Right ventricle myocardium inferior (tissue), 1 donor: ENCODE results near the gene GPATCH8. TPM values are rescaled to one million over a fixed set of nuclear protein-coding genes. Genes with fewer than 3 reads are reported as not detected.

ENCODE experiments used
- ATAC-seq: fragments of 200-7000 bp; cut with Tn5 transposase; one replicate; pipeline ENCODE4 v1.9.1; 2020; ENCODE audit warnings: mild to moderate bottlenecking, moderate library complexity
- DNase-seq: peaks from one replicate; pipeline ENCODE4 v3.0.0; 2021; ENCODE audit errors: missing footprints
- intact Hi-C: fragments of 100-400 bp; cut with DNase I; formaldehyde crosslinking; loops from one replicate; pipeline ENCODE4 v1.11.0; 2022
- total RNA-seq: library from RNA; stranded (reverse); fragmentation: NEBNext Ultra II Directional; extraction: Animal tissue kit (Norgen Biotek cat#: 25700); gene quantifications from one replicate; pipeline ENCODE4 v1.2.1, GENCODE V29; 2021
- donor health status: DM: no; HTN: yes; CAD: no; lungs with severe emphysema.

GPATCH8 gene
- total RNA-seq, 1 donor from 2014 or later: 15.3 TPM

- intact Hi-C loops: no loop called here
- no peak for ATAC-seq
- DNase-seq: no peak
Observed at GRCh38 chr17:44469676-44470075, 33.5 kb downstream of the GPATCH8 start.

- ATAC-seq: no peak
- intact Hi-C loops: no loop called here
- DNase-seq: no peak
Observed at GRCh38 chr17:44467108-44467507, 36.1 kb downstream of the GPATCH8 start.

GRCh38 chr17:44466339-44466738 is 36.9 kb downstream of the GPATCH8 start:
- no peak for DNase-seq
- intact Hi-C loops: no loop called here
- no peak for ATAC-seq

- ATAC-seq (no peak), DNase-seq (no peak)
- intact Hi-C loops: no loop called here
Observed at GRCh38 chr17:44465897-44466296, 37.3 kb downstream of the GPATCH8 start.

- intact Hi-C loops: no loop called here
- no peak for ATAC-seq
- no peak for DNase-seq
Observed at GRCh38 chr17:44465276-44465675, 37.9 kb downstream of the GPATCH8 start.

- intact Hi-C loops: no loop called here
- DNase-seq (no peak), ATAC-seq (no peak)
Observed at GRCh38 chr17:44464037-44464436, 39.2 kb downstream of the GPATCH8 start.

- no peak for DNase-seq
- ATAC-seq: no peak
- intact Hi-C loops: no loop called here
Observed at GRCh38 chr17:44451832-44452231, 51.4 kb downstream of the GPATCH8 start.

- intact Hi-C loops: no loop called here
- DNase-seq (no peak), ATAC-seq (no peak)
Observed at GRCh38 chr17:44451016-44451627, 52.1 kb downstream of the GPATCH8 start.

GRCh38 chr17:44448412-44448811 is 54.8 kb downstream of the GPATCH8 start:
- intact Hi-C loops: no loop called here
- DNase-seq (no peak), ATAC-seq (no peak)

- intact Hi-C loops: no loop called here
- ATAC-seq: no peak
- DNase-seq: no peak
Observed at GRCh38 chr17:44444735-44445105, 58.5 kb downstream of the GPATCH8 start.

- ATAC-seq (no peak), DNase-seq (no peak)
- intact Hi-C loops: no loop called here
Observed at GRCh38 chr17:44442806-44443205, 60.4 kb downstream of the GPATCH8 start.

GRCh38 chr17:44439168-44439567 is 64.0 kb downstream of the GPATCH8 start:
- no peak for DNase-seq
- no peak for ATAC-seq
- intact Hi-C loops: no loop called here

- ATAC-seq (peak; percentile 89), DNase-seq (no peak)
- intact Hi-C loops: no loop called here
Observed at GRCh38 chr17:44438636-44439035, 64.6 kb downstream of the GPATCH8 start.

- ATAC-seq: no peak
- intact Hi-C loops: loop anchor here (2.0 kb wide), 1 partner anchor 66 kb away; the partner anchor contains the start of gene GPATCH8
- DNase-seq: no peak
Observed at GRCh38 chr17:44436336-44436735, 66.9 kb downstream of the GPATCH8 start.

GRCh38 chr17:44432254-44433157 is 70.7 kb downstream of the GPATCH8 start:
- intact Hi-C loops: no loop called here
- DNase-seq (no peak), ATAC-seq (no peak)

GRCh38 chr17:44424828-44425461 is 78.3 kb downstream of the GPATCH8 start:
- intact Hi-C loops: no loop called here
- DNase-seq: no peak
- ATAC-seq: no peak

GRCh38 chr17:44417553-44417952 is 85.7 kb downstream of the GPATCH8 start:
- no peak for ATAC-seq
- intact Hi-C loops: no loop called here

GRCh38 chr17:44416558-44417289 is 86.5 kb downstream of the GPATCH8 start:
- no peak for DNase-seq
- intact Hi-C loops: no loop called here
- no peak for ATAC-seq

More at GRCh38 chr17:44417553-44417952, 85.7 kb downstream of the GPATCH8 start:
- DNase-seq: no peak
